SK-N-SH treated with all-trans-retinoic acid at 6 μM for 48 hours (cell line): ENCODE data around the gene LRRC4C.
A peak's percentile ranks its signal among the peaks of the same experiment; 100 is the strongest.

Source experiments
- ATAC-seq: fragments of 200-7000 bp; cut with Tn5 transposase; 3 replicates; pipeline ENCODE4 v1.9.1; 2020; ENCODE audit warnings: mild to moderate bottlenecking, moderate library complexity
- ARNTL ChIP-seq: fragments of 450-650 bp; formaldehyde crosslinking; IDR thresholded peaks from 2 replicates; pipeline ENCODE4 v1.5.0; 2020; ENCODE audit warnings: low read depth, mild to moderate bottlenecking, moderate library complexity, borderline replicate concordance
- BACH2 ChIP-seq: fragments of 250-450 bp; sonication (Bioruptor Pico); IDR thresholded peaks from 2 replicates; pipeline ENCODE4 v1.9.0; 2021; ENCODE audit warnings: mild to moderate bottlenecking, borderline replicate concordance
- CSDC2 ChIP-seq: fragments of 250-450 bp; sonication (Bioruptor Pico); IDR thresholded peaks from 2 replicates; pipeline ENCODE4 v1.5.0; 2020; ENCODE audit warnings: mild to moderate bottlenecking, moderate library complexity
- ESRRG ChIP-seq: fragments of 250-450 bp; sonication (Bioruptor Pico); IDR thresholded peaks from 2 replicates; pipeline ENCODE4 v1.6.1; 2021; ENCODE audit warnings: mild to moderate bottlenecking
- GLIS3 ChIP-seq: fragments of 250-450 bp; sonication (Bioruptor Pico); IDR thresholded peaks from 2 replicates; pipeline ENCODE4 v1.5.0; 2020; ENCODE audit warnings: mild to moderate bottlenecking, moderate library complexity
- ISL1 ChIP-seq: fragments of 250-450 bp; sonication (Bioruptor Pico); IDR thresholded peaks from 2 replicates; pipeline ENCODE4 v2.1.2; 2022; ENCODE audit warnings: mild to moderate bottlenecking, moderate library complexity
- OSR1 ChIP-seq: fragments of 250-450 bp; sonication (Bioruptor Pico); IDR thresholded peaks from 2 replicates; pipeline ENCODE4 v1.8.0; 2022; ENCODE audit warnings: moderate library complexity, mild to moderate bottlenecking, inconsistent platforms
- PPARA ChIP-seq: fragments of 250-450 bp; sonication (Bioruptor Pico); IDR thresholded peaks from 2 replicates; pipeline ENCODE4 v1.5.0; 2020; ENCODE audit warnings: mild to moderate bottlenecking, borderline replicate concordance
- RARB ChIP-seq: fragments of 250-450 bp; sonication (Bioruptor Pico); IDR thresholded peaks from 2 replicates; pipeline ENCODE4 v1.8.0; 2021; ENCODE audit warnings: mild to moderate bottlenecking, moderate library complexity
- SNAI2 ChIP-seq: fragments of 250-450 bp; sonication (Bioruptor Pico); IDR thresholded peaks from 2 replicates; pipeline ENCODE4 v1.5.0; 2020; ENCODE audit warnings: mild to moderate bottlenecking, moderate library complexity
- TCF4 ChIP-seq: fragments of 250-450 bp; sonication (Bioruptor Pico); IDR thresholded peaks from 2 replicates; pipeline ENCODE4 v1.8.0; 2021; ENCODE audit warnings: mild to moderate bottlenecking, moderate library complexity, borderline replicate concordance
- ZFP3 ChIP-seq: fragments of 250-450 bp; sonication (Bioruptor Pico); IDR thresholded peaks from 2 replicates; pipeline ENCODE4 v1.5.0; 2020; ENCODE audit warnings: mild to moderate bottlenecking, moderate library complexity
- ZFP30 ChIP-seq: fragments of 450-650 bp; formaldehyde crosslinking; IDR thresholded peaks from 2 replicates; pipeline ENCODE4 v1.5.0; 2022; ENCODE audit warnings: mild to moderate bottlenecking, moderate library complexity
- ZNF565 ChIP-seq: fragments of 450-650 bp; formaldehyde crosslinking; conservative IDR thresholded peaks from 2 replicates; pipeline ENCODE4 v1.5.0; 2020; ENCODE audit warnings: low read depth, mild to moderate bottlenecking, moderate library complexity
- ZNF70 ChIP-seq: fragments of 450-650 bp; formaldehyde crosslinking; IDR thresholded peaks from 2 replicates; pipeline ENCODE4 v1.5.0; 2020; ENCODE audit warnings: mild to moderate bottlenecking, moderate library complexity
- ZNF8 ChIP-seq: fragments of 450-650 bp; formaldehyde crosslinking; IDR thresholded peaks from 2 replicates; pipeline ENCODE4 v1.5.0; 2020; ENCODE audit warnings: mild to moderate bottlenecking, moderate library complexity
- TF ChIP-seq, protein P1 (sequence below): fragments of 250-450 bp; sonication (Bioruptor Pico); IDR thresholded peaks from 2 replicates; pipeline ENCODE4 v1.5.0; 2020; ENCODE audit warnings: mild to moderate bottlenecking, moderate library complexity
- TF ChIP-seq, protein P2 (sequence below): fragments of 250-450 bp; sonication (Bioruptor Pico); IDR thresholded peaks from 2 replicates; pipeline ENCODE4 v1.5.1; 2021; ENCODE audit warnings: mild to moderate bottlenecking, moderate library complexity
- TF ChIP-seq, protein P3 (sequence below): fragments of 250-450 bp; sonication (Bioruptor Pico); IDR thresholded peaks from 2 replicates; pipeline ENCODE4 v1.8.0; 2020; ENCODE audit warnings: mild to moderate bottlenecking, moderate library complexity, borderline replicate concordance
- TF ChIP-seq, protein P4 (sequence below): fragments of 250-450 bp; sonication (Bioruptor Pico); IDR thresholded peaks from 2 replicates; pipeline ENCODE4 v1.5.1; 2020; ENCODE audit warnings: low read depth, mild to moderate bottlenecking, moderate library complexity
- TF ChIP-seq, protein P5 (sequence below): fragments of 250-450 bp; sonication (Bioruptor Pico); IDR thresholded peaks from 2 replicates; pipeline ENCODE4 v1.8.0; 2021; ENCODE audit warnings: low read depth, mild to moderate bottlenecking, moderate library complexity, borderline replicate concordance

The LRRC4C gene

DNA sequence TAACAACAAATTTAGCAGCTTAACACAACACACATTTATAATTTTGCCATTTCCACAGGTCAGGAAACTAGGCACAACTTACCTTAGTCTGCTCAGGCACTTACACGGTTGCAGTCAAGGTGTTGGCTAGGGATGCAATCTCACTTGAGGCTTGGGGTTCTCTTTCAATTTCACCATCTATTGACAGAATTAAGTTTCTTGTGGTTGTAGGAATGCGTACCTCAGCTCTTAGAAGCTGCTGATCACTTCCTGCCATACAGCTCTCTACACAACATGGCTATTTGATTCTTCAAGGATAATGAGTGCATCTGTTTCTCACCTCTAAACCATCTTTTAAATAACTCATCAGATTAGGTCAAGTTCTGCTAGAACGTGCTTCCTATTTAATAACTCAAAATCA, 968.1 kb downstream of the LRRC4C start:
- ATAC-seq = no peak
- TF ChIP-seq BACH2 (CRISPR knock-in tag) = no peak

DNA sequence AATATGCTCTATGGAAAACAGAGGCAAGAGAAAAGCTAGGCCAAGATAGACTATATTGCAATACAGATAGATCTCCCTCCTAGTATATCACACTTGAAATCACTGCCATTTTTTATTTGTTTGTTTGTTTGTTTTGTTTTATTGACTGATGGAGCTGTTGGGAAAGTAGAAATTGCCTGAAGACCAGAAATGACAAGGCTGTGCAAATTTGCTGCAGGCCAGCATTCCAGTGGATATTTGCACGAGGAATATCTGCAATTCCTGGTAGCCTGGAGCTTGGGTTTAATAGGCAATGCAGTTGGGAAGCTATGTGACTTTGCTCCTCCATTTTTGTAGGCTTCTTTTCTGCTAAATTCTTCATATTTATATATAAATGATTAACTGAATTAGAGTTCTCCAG, 991.7 kb downstream of the LRRC4C start:
- no peak for ATAC-seq
- TF ChIP-seq OSR1 (CRISPR knock-in tag) (no peak), ARNTL (CRISPR knock-in tag) (no peak), CSDC2 (CRISPR knock-in tag) (no peak), PPARA (CRISPR knock-in tag) (no peak)
- TF ChIP-seq, protein P1, sequence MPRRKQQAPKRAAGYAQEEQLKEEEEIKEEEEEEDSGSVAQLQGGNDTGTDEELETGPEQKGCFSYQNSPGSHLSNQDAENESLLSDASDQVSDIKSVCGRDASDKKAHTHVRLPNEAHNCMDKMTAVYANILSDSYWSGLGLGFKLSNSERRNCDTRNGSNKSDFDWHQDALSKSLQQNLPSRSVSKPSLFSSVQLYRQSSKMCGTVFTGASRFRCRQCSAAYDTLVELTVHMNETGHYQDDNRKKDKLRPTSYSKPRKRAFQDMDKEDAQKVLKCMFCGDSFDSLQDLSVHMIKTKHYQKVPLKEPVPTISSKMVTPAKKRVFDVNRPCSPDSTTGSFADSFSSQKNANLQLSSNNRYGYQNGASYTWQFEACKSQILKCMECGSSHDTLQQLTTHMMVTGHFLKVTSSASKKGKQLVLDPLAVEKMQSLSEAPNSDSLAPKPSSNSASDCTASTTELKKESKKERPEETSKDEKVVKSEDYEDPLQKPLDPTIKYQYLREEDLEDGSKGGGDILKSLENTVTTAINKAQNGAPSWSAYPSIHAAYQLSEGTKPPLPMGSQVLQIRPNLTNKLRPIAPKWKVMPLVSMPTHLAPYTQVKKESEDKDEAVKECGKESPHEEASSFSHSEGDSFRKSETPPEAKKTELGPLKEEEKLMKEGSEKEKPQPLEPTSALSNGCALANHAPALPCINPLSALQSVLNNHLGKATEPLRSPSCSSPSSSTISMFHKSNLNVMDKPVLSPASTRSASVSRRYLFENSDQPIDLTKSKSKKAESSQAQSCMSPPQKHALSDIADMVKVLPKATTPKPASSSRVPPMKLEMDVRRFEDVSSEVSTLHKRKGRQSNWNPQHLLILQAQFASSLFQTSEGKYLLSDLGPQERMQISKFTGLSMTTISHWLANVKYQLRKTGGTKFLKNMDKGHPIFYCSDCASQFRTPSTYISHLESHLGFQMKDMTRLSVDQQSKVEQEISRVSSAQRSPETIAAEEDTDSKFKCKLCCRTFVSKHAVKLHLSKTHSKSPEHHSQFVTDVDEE (CRISPR knock-in tag) = no peak
- TF ChIP-seq, protein P2, sequence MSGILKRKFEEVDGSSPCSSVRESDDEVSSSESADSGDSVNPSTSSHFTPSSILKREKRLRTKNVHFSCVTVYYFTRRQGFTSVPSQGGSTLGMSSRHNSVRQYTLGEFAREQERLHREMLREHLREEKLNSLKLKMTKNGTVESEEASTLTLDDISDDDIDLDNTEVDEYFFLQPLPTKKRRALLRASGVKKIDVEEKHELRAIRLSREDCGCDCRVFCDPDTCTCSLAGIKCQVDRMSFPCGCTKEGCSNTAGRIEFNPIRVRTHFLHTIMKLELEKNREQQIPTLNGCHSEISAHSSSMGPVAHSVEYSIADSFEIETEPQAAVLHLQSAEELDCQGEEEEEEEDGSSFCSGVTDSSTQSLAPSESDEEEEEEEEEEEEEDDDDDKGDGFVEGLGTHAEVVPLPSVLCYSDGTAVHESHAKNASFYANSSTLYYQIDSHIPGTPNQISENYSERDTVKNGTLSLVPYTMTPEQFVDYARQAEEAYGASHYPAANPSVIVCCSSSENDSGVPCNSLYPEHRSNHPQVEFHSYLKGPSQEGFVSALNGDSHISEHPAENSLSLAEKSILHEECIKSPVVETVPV (CRISPR knock-in tag) = no peak
- TF ChIP-seq, protein P3, sequence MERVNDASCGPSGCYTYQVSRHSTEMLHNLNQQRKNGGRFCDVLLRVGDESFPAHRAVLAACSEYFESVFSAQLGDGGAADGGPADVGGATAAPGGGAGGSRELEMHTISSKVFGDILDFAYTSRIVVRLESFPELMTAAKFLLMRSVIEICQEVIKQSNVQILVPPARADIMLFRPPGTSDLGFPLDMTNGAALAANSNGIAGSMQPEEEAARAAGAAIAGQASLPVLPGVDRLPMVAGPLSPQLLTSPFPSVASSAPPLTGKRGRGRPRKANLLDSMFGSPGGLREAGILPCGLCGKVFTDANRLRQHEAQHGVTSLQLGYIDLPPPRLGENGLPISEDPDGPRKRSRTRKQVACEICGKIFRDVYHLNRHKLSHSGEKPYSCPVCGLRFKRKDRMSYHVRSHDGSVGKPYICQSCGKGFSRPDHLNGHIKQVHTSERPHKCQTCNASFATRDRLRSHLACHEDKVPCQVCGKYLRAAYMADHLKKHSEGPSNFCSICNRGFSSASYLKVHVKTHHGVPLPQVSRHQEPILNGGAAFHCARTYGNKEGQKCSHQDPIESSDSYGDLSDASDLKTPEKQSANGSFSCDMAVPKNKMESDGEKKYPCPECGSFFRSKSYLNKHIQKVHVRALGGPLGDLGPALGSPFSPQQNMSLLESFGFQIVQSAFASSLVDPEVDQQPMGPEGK (CRISPR knock-in tag) = no peak
- TF ChIP-seq, protein P4, sequence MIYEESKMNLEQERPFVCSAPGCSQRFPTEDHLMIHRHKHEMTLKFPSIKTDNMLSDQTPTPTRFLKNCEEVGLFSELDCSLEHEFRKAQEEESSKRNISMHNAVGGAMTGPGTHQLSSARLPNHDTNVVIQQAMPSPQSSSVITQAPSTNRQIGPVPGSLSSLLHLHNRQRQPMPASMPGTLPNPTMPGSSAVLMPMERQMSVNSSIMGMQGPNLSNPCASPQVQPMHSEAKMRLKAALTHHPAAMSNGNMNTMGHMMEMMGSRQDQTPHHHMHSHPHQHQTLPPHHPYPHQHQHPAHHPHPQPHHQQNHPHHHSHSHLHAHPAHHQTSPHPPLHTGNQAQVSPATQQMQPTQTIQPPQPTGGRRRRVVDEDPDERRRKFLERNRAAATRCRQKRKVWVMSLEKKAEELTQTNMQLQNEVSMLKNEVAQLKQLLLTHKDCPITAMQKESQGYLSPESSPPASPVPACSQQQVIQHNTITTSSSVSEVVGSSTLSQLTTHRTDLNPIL = no peak

DNA sequence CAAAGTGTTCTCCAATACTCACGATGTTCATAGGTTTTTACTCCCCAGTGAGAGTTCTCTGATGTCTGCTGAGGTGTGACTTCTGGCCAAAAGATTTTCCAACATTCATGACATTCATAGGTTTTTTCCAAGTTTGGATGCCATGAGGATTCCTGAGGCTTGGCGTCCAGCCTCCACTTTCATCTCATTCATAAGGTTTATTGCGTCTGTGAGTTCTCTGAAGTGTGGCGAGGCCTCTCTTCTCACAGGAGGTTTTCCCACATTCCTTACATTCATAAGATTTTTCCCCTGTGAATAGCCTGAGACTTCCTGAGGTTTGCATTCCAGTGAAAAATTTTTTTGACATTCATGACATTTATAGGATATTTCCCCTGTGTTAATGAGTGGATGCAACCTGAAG, 1014.1 kb downstream of the LRRC4C start:
- TF ChIP-seq SNAI2 (CRISPR knock-in tag) (no peak), OSR1 (CRISPR knock-in tag) (no peak), ZNF8 (CRISPR knock-in tag) (no peak), GLIS3 (no peak), ZNF70 (CRISPR knock-in tag) (no peak), ARNTL (CRISPR knock-in tag) (no peak), ZFP3 (CRISPR knock-in tag) (no peak), ZNF565 (CRISPR knock-in tag) (no peak), TCF4 (CRISPR knock-in tag) (no peak), ZFP30 (CRISPR knock-in tag) (no peak), ISL1 (CRISPR knock-in tag) (no peak), BACH2 (CRISPR knock-in tag) (no peak), ESRRG (CRISPR knock-in tag) (no peak), RARB (CRISPR knock-in tag) (no peak)
- TF ChIP-seq, protein P4 = no peak
- TF ChIP-seq, protein P2 (CRISPR knock-in tag) = no peak
- TF ChIP-seq, protein P5, sequence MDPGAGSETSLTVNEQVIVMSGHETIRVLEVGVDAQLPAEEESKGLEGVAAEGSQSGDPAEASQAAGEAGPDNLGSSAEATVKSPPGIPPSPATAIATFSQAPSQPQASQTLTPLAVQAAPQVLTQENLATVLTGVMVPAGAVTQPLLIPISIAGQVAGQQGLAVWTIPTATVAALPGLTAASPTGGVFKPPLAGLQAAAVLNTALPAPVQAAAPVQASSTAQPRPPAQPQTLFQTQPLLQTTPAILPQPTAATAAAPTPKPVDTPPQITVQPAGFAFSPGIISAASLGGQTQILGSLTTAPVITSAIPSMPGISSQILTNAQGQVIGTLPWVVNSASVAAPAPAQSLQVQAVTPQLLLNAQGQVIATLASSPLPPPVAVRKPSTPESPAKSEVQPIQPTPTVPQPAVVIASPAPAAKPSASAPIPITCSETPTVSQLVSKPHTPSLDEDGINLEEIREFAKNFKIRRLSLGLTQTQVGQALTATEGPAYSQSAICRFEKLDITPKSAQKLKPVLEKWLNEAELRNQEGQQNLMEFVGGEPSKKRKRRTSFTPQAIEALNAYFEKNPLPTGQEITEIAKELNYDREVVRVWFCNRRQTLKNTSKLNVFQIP (CRISPR knock-in tag) = no peak
- TF ChIP-seq, all 23 proteins: peak for 0
- peak; percentile 27; the same call in 1 of the 3 replicates for ATAC-seq
